Upper lobe of right lung (tissue), 1 donor: ENCODE results near the gene INCA1. TPM values are rescaled to one million over a fixed set of nuclear protein-coding genes. Genes with fewer than 3 reads are reported as not detected.
A peak's percentile ranks its signal among the peaks of the same experiment; 100 is the strongest.

Source experiments
- ATAC-seq: fragments of 200-7000 bp; cut with Tn5 transposase; one replicate; pipeline ENCODE4 v1.9.1; 2020; ENCODE audit warnings: mild to moderate bottlenecking, moderate library complexity
- DNase-seq: peaks from one replicate; pipeline ENCODE4 v3.0.0-alpha.2; 2020
- H3K27ac ChIP-seq: fragments of 200-600 bp; one replicate; pipeline ENCODE4 v1.8.0; 2022
- H3K27me3 ChIP-seq: fragments of 200-600 bp; one replicate; pipeline ENCODE4 v1.8.0; 2022; ENCODE audit warnings: mild to moderate bottlenecking
- H3K36me3 ChIP-seq: fragments of 200-600 bp; one replicate; pipeline ENCODE4 v1.8.0; 2022
- H3K4me1 ChIP-seq: fragments of 200-600 bp; one replicate; pipeline ENCODE4 v1.8.0; 2022
- H3K4me3 ChIP-seq: fragments of 200-600 bp; one replicate; pipeline ENCODE4 v1.8.0; 2022; ENCODE audit warnings: mild to moderate bottlenecking
- H3K9me3 ChIP-seq: fragments of 200-600 bp; one replicate; pipeline ENCODE4 v1.8.0; 2022
- intact Hi-C: fragments of 100-400 bp; cut with DNase I; formaldehyde crosslinking; loops from one replicate; pipeline ENCODE4 v1.11.0; 2022
- total RNA-seq: library from RNA; stranded (reverse); fragmentation: NEBNext Ultra II Directional; extraction: Animal tissue kit (Norgen Biotek cat#: 25700); gene quantifications from one replicate; pipeline ENCODE4 v1.2.1, GENCODE V29; 2021
- TF ChIP-seq, protein P1 (sequence below): fragments of 200-600 bp; IDR thresholded peaks from one replicate; pipeline ENCODE4 v1.8.0; 2022; ENCODE audit warnings: antibody characterized with exemption
- donor health status: DM: no; HTN: yes; CAD: no; lungs with severe emphysema.

INCA1 gene
- total RNA-seq, 1 donor from 2014 or later = 4.5 TPM

DNA sequence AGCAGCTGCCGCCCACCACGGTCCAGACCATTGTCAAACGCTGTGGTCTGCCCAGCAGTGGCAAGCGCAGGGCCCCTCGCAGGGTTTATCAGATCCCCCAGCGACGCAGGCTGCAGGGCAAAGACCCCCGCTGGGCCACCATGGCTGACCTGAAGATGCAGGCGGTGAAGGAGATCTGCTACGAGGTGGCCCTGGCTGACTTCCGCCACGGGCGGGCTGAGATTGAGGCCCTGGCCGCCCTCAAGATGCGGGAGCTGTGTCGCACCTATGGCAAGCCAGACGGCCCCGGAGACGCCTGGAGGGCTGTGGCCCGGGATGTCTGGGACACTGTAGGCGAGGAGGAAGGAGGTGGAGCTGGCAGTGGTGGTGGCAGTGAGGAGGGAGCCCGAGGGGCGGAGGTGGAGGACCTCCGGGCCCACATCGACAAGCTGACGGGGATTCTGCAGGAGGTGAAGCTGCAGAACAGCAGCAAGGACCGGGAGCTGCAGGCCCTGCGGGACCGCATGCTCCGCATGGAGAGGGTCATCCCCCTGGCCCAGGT, 24.9 kb upstream of the INCA1 start:
- DNase-seq (no peak), ATAC-seq (no peak)
- no peaks in the 10 kb centered on the region for H3K4me1 ChIP-seq
- no peaks in the 10 kb centered on the region for H3K9me3 ChIP-seq
- H3K36me3 ChIP-seq = peaks cover 68% of the 10 kb centered on the region
- TF ChIP-seq, protein P1, sequence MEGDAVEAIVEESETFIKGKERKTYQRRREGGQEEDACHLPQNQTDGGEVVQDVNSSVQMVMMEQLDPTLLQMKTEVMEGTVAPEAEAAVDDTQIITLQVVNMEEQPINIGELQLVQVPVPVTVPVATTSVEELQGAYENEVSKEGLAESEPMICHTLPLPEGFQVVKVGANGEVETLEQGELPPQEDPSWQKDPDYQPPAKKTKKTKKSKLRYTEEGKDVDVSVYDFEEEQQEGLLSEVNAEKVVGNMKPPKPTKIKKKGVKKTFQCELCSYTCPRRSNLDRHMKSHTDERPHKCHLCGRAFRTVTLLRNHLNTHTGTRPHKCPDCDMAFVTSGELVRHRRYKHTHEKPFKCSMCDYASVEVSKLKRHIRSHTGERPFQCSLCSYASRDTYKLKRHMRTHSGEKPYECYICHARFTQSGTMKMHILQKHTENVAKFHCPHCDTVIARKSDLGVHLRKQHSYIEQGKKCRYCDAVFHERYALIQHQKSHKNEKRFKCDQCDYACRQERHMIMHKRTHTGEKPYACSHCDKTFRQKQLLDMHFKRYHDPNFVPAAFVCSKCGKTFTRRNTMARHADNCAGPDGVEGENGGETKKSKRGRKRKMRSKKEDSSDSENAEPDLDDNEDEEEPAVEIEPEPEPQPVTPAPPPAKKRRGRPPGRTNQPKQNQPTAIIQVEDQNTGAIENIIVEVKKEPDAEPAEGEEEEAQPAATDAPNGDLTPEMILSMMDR = no peak
- H3K27me3 ChIP-seq = no peaks in the 10 kb centered on the region
- no peak overlapping the region for H3K27ac ChIP-seq
- intact Hi-C loops = no loop called here
- no peak overlapping the region for H3K4me3 ChIP-seq

- no peak overlapping the region for H3K27ac ChIP-seq
- intact Hi-C loops = no loop called here
- TF ChIP-seq, protein P1 = no peak
- H3K27me3 ChIP-seq = no peaks in the 10 kb centered on the region
- no peak for DNase-seq
- no peaks in the 10 kb centered on the region for H3K4me1 ChIP-seq
- H3K4me3 ChIP-seq = no peak overlapping the region
- ATAC-seq = no peak
- peaks cover 83% of the 10 kb centered on the region for H3K36me3 ChIP-seq
- no peaks in the 10 kb centered on the region for H3K9me3 ChIP-seq
Observed at GRCh38 chr17:5020502-5021023, 23.2 kb upstream of the INCA1 start.

GRCh38 chr17:5019475-5019956, 22.2 kb upstream of the INCA1 start:
- TF ChIP-seq, protein P1 = no peak
- peak; percentile 33 for ATAC-seq
- H3K27ac ChIP-seq = no peak overlapping the region
- H3K4me3 ChIP-seq = no peak overlapping the region
- no peaks in the 10 kb centered on the region for H3K27me3 ChIP-seq
- no peak for DNase-seq
- peaks cover 94% of the 10 kb centered on the region for H3K36me3 ChIP-seq
- no peaks in the 10 kb centered on the region for H3K9me3 ChIP-seq
- no peaks in the 10 kb centered on the region for H3K4me1 ChIP-seq
- intact Hi-C loops = no loop called here

DNA sequence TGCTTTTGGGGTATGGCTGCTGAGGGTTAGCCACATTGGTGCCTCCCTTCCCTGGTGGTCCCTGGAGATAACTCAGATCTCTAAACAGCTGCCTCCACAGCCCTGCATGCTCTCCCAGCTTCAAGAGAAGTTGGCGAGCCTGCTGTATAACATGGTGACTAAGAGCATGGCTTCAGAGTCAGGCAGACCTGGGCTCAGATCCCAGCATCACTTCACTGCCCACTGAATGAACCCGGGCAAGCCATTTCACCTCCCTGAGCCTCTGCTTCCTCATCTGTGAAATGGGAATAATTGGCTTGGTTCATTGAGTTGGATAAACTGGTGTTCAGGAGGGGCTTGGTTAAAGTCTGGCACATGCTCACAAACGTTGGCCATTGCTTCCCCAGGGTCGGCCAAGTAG, 17.0 kb upstream of the INCA1 start:
- Histone ChIP-seq H3K27ac (no peak overlapping the region), H3K36me3 (peaks cover 92% of the 10 kb centered on the region), H3K4me3 (no peak overlapping the region), H3K9me3 (no peaks in the 10 kb centered on the region), H3K4me1 (no peaks in the 10 kb centered on the region), H3K27me3 (no peaks in the 10 kb centered on the region)
- no peak for ATAC-seq
- DNase-seq = no peak
- intact Hi-C loops = no loop called here
- TF ChIP-seq, protein P1 = no peak

GRCh38 chr17:5011928-5012327, 14.6 kb upstream of the INCA1 start:
- ATAC-seq = no peak
- no peak for DNase-seq
- Histone ChIP-seq H3K27ac (no peak overlapping the region), H3K4me1 (no peaks in the 10 kb centered on the region), H3K36me3 (peaks cover 95% of the 10 kb centered on the region), H3K9me3 (no peaks in the 10 kb centered on the region), H3K27me3 (no peaks in the 10 kb centered on the region), H3K4me3 (no peak overlapping the region)
- intact Hi-C loops = no loop called here
- TF ChIP-seq, protein P1 = no peak
